ENCODE data around the gene ANKUB1. TPM values are rescaled to one million over a fixed set of nuclear protein-coding genes. Genes with fewer than 3 reads are reported as not detected.

Gene ANKUB1
- total and polyA plus RNA-seq, 10 of the 15 experiments (the other 5 are each of a cell fraction or from before 2014, with no cell fraction given): 0.08 TPM; not detected in 9

GRCh38 chr3:149812606-149813366, 20.4 kb upstream of the ANKUB1 start, which contains the start of gene RNF13 (continued):
- TF ChIP-seq KLF5 (IDR thresholded peaks at IDR 0.05; ENCODE audit: partially characterized antibody) (peak; percentile 27), WRNIP1 (IDR thresholded peaks at IDR 0.05; ENCODE audit: borderline replicate concordance, low read depth, low read length) (no peak), RELA (IDR thresholded peaks at IDR 0.05; ENCODE audit: borderline replicate concordance, partially characterized antibody) (peak; percentile 8), TBL1XR1 (IDR thresholded peaks at IDR 0.05; ENCODE audit: low read depth, low read length) (no peak), PKNOX1 (IDR thresholded peaks at IDR 0.05) (peak; percentile 99), YY1 (IDR thresholded peaks at IDR 0.05; ENCODE audit: low read depth, low read length) (peak; percentile 85), IKZF1 (conservative IDR thresholded peaks at IDR 0.05) (peak; percentile 57; the same call in 1 of the 2 replicates), RUNX3 (IDR thresholded peaks at IDR 0.05; ENCODE audit: low read length) (no peak), PAX5 (IDR thresholded peaks at IDR 0.05; ENCODE audit: borderline replicate concordance, low read depth, low read length) (no peak; the same call in 1 of the 2 replicates), TCF12 (IDR thresholded peaks at IDR 0.05; ENCODE audit: low read depth, low read length) (no peak), CREB1 (IDR thresholded peaks at IDR 0.05; ENCODE audit: low read depth) (peak; percentile 52; the same call in 1 of the 2 replicates), NR2C2 (IDR thresholded peaks at IDR 0.05; ENCODE audit: borderline replicate concordance, control insufficient read depth, insufficient read length, low read depth) (no peak), NFYA (IDR thresholded peaks at IDR 0.05; ENCODE audit: borderline replicate concordance, low read depth, low read length) (peak; percentile 73), BHLHE40 (IDR thresholded peaks at IDR 0.05; ENCODE audit: borderline replicate concordance in 1 of 2, low read depth in 2 of 2, low read length in 1 of 2) (peak; percentile 68 to 88; a peak in 3 of 4 replicates), CUX1 (IDR thresholded peaks at IDR 0.05; ENCODE audit: insufficient replicate concordance, low read depth, low read length) (no peak), ZBTB40 (IDR thresholded peaks at IDR 0.05; ENCODE audit: borderline replicate concordance) (peak; percentile 87), GATAD2B (conservative IDR thresholded peaks at IDR 0.05; ENCODE audit: low read depth) (peak; percentile 78), SMAD5 (IDR thresholded peaks at IDR 0.05; ENCODE audit: low read depth) (peak; percentile 80; the same call in 1 of the 2 replicates), SIX5 (IDR thresholded peaks at IDR 0.05; ENCODE audit: low read depth, low read length, severe bottlenecking) (peak; percentile 16), NFYB (IDR thresholded peaks at IDR 0.05; ENCODE audit: insufficient read depth, low read depth, low read length) (peak; percentile 100)

All from GM12878 (cell line).